Stimulated activated CD4-positive, alpha-beta T cell treated with anti-CD3 and anti-CD28 coated beads, Interleukin-4, amount 100 ng/mL, for 48 hours (primary cell): ENCODE measurements around the gene CHP2.
"Not testable (repeated sequence)": the region's sequence is repeated elsewhere in the genome, so short reads cannot be mapped to it uniquely, and the experiment has no call there.

Experiments
- DNase-seq, 2 donors: peaks; one replicate each; pipeline ENCODE4 v3.0.0-alpha.2; 2020; ENCODE audit warnings: low read depth in 2 of 2

The CHP2 gene

DNA sequence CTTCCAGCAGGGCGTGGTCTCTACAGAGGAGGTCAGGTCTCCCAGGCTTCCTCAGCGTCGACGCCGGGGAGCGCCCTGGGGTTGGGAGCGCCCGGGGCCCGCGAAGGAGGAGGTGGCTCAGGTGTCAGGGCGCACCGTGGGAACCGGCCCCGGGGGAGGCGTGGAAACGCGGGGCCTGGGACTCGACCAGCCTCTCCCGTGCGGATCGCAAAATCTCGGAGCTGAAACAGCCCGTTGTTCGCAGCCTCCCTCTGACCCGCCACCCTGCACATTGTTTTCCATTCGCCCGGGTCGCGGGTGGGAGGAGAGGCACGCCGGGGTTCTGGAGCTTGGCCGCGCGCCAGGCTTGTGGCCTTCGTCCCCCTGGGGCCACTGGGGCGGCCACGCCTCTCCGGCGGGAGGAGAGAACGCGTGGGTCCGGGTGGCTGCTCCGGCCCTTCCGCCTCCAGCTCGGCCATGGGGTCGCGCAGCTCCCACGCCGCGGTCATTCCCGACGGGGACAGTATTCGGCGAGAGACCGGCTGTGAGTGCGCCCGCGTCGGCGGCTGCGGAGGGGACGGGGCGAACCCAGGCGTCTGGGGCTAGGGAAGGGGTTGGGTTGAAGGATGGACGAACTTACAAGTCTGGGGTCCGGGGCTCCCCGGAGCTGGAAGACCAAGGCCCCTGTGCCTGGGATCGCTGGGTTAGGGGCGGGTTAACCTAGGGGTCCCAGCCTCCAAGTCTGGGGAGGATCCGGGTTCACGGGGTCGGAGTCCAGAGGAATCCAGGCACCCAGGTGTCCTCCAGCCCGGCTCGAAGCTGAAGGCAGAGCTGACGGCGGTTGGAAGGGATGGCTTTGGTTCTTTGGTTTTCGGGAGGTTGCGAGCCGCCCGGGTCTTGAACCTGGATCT, at the start of gene CHP2:
CHP2 (plus strand) TSS at position 433 of the 890 bp plus-strand sequence; CDS start at position 457, 24 bp downstream.
- no peak for DNase-seq

DNA sequence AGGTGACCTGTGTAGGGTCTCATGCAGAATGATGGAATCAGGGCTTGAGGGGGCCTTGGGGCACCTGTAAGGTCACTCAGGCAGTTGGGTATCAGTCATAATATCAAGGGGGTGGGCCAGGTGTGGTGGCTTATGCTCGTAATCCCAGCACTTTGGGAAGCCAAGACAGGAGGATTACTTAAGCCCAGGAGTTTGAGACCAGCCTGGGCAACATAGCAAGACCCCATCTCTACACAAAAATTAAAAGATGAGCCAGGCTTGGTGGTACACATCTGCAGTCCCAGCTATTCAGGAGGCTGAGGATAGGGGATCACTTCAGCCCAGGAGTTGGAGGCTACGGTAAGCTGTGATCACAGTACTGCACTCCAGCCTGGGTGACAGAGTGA, 49.3 kb upstream of the CHP2 start:
- no peak for DNase-seq

DNA sequence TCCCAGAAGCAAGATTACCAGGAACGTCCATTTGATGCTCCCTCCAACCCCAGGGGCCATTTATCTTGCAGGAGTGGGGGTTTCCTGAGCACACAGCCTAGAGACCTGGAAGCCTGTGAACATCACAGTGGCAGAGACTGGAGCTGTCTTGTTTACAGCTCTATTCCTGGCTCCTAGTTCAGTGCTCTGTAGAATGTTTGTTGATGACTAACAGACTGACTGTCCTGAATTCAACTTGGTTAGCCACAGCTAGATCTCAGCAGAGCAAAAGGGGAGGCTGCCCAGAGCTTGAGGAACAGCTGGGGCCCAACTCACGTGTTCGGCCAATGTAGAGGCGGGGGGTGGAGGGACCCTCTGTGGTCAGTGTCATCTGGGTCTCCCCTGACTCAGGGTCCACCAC, 48.4 kb upstream of the CHP2 start:
- no peak for DNase-seq

DNA sequence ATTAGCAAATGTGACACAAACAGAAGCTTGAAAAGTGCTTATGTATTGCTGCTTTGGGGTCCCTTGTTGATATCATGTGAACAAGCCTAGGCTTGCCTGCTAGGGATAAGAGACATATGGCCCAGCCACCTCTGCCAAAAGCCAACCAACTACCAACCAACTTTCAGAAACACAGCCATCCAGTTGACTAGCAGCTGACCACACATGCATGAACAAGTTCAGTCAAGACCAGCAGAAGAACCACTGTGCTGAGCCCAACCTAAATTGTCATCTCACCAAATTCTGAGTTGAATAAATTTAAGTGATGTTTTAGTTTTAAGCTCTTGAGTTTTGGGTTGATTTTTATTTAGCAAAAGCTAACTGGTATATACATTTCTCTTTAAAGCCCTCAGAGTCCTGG, 45.3 kb upstream of the CHP2 start:
- DNase-seq: no peak

DNA sequence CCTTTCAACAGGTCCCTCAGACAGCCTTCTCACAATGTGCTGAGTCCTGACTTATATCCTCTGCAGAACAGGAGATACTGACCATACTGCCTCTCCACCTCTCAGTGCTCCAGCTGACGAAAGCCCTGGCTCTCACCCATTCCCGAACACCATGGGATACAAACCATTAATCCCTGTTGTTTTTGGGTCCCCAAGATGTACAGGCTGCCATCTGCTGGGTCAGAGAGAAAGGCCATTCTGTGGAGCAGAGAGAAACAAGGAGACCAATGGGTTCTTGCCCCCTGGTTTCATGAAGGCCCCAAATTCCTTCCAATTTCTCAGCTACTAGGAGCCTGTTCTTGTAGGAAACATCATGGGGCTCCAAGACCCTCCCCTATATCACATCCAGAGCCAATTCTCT, 44.8 kb upstream of the CHP2 start:
- no peak for DNase-seq

DNA sequence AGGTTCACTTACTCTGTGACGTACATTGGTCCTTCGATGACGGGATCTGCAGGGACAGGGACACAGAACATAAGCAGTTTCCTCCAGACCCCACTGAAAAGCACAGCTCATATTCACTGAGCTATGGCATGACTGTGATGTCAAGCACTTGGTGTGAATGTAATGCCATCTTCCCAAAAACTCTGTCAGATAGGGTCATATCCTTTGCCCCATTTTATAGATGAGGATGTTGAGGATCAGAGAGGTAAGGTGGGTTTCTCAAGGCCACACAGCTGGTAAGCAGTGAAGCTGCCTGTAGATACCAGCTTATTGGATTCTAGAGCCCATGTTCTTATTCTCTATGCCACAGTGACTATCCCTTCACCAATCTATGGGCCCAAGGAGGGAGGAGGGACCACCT, 44.3 kb upstream of the CHP2 start:
- no peak for DNase-seq

DNA sequence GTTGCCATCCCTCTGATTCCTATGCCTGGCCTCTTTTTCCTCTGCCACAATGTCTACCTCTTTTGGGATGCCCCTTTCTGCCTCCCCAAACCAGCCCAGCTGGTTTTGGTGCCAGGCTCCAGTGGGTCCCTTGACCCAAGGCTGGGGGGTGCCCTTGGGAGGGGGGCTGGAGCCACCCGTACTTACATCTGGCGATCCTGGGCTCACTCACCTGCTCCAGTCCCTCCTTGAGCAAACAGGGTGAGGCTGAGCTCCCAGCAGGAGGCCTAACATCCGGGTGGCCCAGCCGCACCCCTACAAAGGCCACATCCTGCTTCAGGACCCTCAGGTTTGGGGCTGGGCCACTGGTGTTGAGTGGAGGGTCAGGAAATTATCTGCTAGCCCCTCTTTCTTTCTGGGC, 43.0 kb upstream of the CHP2 start:
- no peak for DNase-seq

DNA sequence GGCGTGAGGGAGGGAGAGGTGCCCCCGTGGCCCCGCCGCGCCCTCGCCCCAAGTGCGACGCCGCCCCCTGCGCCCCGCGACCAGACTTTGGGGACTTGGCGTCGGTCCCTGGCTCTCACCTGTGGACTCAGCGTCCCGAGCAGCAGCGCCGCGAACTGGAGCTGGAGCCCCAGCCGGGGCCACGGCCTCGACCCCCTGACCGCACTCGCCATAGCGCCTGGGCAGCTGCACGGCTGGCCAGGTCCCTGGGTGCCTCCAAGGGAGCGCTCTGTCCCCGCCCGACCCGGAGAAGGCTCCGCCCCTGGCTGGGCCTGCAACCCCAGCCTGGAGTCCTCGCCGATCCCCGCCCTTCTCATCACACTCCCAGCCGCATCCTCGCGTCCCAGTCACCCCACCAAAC, 41.9 kb upstream of the CHP2 start, which contains the start of gene ERN2:
ERN2 (minus strand) TSS at position 247 of the 400 bp plus-strand sequence; CDS start at position 212, 35 bp downstream.
- no peak for DNase-seq

DNA sequence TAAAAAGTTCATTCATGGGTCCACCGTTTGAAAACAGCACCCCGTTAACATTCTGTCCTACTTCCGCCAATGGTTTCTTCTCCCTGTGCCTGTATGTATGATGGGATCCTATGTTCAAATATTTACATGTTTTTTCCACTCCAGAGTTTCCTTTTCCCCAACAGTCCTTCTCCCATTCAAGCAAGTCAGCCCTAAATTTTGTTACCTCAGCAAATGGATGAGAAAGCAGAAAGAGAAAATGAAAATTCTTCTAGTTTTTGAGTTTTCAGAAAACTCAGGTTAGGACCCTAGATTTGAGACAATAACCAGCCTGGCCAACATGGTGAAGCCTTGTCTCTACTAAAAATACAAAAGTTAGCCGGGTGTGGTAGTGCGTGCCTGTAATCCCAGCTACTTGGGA, 38.3 kb upstream of the CHP2 start:
- no peak for DNase-seq

DNA sequence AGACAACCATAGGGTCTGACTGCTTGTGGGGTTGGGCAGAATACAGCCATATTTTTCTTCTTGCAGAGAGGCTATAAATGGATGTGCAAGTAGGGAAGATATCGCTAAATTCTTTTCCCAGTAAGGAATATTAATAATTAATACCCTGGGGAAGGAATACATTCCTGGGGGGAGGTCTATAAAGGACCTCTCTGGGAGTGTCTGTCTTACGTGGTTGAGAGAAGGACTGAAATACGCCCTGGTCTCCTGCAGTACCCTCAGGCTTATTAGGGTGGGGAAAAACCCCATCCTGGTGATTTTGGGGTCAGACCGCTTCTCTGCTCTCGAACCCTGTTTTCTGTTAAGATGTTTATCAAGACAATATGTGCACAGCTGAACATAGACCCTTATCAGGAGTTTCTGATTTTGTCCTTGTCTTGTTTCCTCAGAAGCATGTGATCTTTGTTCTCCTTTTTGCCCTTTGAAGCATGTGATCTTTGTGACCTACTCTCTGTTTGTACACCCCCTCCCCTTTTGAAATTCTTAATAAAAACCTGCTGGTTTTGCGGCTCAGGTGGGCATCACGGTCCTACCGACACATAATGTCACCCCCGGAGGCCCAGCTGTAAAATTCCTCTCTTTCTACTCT, 32.1 kb upstream of the CHP2 start:
- DNase-seq: not testable (repeated sequence)

DNA sequence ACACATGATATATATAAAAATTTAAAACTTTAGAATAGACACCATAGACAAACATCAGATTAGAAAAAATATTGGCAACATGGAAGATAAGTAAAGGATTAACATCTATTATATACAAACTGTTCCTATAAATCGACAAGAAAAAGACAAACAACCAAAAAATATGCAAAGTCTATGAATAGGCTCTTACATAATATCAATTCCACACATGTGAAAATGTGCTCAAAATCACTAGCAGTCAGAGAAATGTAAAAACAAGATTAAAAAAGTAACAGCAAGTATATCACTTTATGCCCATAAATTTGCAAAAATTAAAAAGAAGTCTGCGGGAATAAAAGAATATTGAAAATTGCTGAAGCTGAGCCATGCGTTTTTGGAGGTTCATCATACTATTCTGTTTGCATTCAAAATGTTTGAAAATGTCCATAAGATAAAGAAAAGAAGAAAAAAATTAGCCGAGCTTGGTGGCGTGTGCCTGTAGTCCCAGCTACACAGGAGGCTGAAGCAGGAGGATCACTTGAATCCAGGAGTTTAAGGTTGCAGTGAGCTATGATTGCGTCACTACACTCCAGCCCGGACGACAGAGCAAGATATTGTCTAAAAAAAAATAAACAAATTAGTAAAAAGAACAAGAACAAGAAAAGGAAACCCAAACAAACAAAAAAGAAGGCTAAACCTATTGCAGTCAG, 30.6 kb upstream of the CHP2 start:
- no peak for DNase-seq

DNA sequence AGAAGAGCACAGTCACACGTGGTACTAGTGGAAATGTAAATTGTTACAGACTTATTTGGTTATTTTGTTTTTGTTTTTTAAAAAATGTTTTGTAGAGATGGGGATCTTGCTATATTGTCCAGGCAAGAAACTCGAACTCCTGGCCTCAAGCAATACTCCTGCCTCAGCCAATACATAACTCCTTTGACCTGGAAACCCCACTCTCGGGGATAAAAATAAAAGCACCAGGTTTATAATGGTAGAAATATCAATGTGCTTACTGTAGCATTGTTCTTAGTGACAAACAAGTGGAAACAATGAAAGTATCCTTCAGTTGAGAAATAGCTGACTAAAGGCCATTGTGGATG, 30.1 kb upstream of the CHP2 start:
- DNase-seq: no peak

DNA sequence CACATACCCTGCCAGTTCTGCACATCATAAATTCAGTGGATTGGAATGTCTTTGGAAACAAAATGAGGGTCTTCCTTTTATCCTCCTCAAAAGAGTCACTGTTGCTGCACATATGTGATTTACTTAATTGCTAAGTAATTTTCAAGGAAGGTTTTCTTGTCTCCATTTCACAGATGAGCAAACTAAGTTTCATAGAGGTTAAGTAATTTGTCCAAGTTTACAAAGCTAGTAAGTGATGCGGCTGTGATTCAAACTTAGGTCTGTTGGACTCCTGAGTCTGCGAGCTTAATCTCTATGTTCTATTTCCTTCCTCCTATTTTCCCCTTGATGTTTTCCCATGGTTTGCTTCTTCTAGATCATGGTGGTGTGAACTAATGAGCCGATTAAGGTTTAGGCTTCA, 28.1 kb upstream of the CHP2 start:
- no peak for DNase-seq

DNA sequence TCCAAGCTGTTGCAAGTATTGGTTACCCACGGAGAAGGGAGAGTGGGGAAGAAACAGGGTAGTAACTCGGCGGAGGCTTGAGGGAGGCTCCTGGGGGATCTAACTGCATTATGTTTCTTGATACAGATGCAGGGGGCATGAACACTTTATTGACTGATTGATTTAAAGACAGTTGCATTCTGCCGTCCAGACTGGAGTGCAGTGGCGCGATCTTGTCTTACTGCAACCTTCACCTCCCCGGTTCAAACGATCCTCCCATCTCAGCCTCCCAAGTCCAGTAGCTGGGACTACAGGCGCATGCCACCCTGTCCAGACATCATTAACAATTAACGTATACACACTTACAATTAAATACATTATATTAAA, 26.7 kb upstream of the CHP2 start:
- no peak for DNase-seq

DNA sequence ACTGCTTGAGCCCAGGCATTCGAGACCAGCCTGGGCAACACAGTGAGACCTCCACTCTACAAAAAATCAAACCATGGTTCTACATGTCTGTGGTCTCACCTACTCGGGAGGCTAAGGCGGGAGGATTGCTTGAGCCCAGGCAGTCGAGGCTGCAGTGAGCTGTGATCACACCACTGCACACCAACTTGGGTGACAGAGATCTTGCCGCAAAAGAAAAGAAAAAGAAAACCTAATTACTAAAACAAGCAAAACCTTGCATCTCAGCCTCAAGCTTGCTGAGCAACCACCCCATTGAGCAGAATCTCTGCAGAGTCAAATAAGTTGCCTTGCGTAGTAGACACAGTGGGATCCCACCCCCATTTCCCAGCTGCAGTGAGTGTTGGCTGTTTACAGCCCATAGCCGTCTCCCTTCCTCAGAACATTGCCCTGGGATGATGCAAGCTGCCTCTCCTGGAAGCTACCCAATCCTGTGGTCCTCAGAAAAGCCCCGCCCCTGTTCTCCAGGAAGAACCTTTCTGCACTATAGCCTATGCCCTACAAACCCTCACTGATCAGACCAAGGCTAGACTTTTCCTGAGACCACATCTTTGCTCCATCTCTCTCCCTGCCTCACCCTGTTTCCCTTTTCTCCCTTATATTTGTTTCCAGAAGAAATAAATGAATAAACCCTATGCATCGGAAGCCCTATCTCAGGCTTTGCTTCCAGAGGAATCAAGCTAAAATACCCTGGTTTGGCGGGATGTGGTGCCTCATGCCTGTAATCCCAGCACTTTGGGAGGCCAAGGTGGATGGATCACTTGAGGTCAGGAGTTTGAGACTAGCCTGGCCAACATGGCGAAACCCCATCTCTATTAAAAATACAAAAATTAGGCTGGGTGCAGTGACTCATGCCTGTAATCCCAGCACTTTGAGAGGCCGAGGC, 25.1 kb upstream of the CHP2 start:
- no peak for DNase-seq

DNA sequence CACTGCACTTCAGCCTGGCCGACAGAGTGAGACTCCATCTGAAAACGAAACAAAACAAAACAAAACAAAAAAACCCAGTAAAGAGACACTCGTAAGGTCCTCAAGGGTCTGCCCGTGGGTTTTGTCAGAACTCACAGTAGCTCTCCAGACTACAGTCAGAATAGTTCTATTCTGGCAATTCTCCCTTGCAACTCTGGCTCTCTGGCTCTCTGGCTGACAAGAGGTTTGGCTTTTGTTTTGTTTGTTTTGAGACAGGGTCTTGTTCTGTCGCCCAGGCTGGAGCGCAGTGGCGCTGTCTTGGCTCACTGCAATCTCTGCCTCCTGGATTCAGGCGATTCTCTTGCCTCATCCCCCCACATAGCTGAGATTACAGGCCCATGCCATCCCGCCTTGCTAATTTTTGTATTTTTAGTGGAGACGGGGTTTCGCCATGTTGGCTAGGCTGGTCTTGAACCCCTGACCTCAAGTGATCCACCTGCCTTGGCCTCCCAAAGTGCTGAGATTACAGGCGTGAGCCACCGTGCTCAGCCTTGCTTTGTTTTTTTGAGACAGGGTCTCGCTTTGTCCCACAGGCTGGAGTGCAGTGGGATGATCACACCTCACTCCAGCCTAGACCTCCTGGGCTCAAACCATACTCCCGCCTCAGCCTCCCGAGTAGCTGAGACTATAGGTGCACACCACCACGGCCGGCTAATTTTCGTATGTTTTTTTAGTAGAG, 20.5 kb upstream of the CHP2 start:
- DNase-seq: no peak

DNA sequence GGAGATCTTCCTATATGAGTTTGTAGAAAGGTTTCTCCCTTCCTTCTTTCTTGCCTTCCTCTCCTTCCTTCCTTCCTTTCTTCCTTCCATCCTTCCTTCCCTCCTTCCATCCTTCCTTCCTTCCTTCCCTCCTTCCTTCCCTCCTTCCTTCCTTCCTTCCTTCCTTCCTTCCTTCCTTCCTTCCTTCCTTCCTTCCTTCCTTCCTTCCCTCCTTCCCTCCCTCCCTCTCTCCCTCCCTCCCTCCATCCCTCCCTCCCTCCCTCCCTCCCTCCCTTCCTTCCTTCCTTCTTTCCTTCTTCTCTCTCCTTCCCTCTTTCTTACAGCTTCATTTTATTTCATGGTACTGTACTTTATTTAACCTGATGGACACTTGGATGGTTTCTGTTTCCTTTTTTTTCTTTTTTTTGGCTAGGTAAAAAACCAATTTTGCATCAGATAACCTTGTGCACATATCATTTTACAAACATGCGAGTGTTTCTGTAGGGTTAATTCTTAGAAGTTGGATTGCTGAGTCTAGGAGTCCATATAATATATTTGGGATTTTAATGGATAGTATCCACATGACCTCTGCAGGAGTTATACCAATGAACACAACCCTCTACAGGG, 17.3 kb upstream of the CHP2 start:
- DNase-seq: not testable (repeated sequence)

DNA sequence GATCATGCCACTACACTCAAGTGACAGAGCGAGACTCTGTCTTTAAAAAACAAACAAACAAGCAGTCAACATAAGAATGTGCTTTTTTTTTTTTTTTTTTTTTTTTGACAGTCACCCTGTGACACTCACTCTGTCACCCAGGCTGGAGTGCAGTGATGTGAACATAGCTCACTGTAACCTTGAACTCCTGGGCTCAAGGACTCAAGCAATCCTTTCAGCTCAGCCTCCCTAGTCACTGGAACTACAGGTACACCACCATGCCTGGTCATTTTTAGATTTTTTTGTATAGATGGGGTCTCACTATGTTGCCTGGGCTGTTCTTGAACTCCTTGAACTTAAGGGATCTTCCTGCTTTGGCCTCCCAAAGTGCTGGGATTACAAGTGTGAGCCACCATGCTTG, 15.3 kb upstream of the CHP2 start:
- no peak for DNase-seq

DNA sequence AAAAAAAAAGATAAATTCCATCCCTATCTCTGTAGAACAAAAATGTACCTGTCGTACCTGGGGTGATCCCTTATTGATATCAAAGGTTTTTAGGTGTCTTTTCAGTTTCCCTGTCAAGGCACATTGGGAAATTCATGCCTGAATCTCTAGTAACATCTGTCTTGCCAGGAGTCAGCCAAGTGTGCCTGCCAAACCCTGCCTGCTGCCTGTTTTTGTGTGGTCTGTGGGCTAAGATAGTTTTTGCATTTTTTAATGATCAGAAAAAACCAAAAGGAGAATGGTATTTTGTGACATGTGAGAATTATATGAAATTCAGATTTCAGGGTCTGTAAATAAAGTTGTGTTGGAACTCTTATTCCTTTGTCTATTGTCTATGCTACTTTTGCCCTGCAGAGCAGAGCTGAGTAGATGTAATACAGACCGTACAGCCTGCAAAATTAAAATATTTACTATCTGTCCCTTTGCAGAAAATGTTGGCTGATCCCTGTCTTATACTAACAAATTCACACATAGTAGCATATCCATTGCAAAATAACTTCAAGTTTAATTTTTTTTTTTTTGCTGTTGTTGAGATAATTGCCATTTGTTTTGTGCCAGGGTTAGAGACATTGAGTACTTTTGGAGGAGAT, 13.0 kb upstream of the CHP2 start:
- no peak for DNase-seq

DNA sequence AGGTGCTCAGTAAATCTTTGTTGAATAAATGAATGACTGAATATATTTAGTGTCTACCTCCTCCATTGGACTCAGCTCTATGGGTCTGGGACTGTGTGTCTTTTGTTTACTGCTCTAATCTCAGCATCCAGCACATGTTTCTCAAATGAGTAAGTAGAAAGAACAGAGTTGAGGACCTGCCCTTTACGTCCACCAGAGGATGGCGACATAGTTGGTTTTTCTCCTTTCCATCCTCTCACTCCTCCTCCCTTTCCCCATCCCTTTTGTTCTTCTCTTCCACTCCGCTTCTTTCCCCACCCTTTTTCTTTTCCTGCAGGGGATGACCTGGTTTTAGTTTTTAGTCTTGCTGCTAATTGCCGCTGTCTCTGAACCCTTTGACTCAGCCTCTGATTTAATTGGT, 12.1 kb upstream of the CHP2 start:
- DNase-seq: no peak
